Bone marrow (tissue), 2 donors: ENCODE data around the gene ATRNL1.

ENCODE experiments used
- DNase-seq, 2 donors: peaks; one replicate each; lab custom pipeline; 2025; lab: John Stamatoyannopoulos, UW

Gene ATRNL1, protein sequence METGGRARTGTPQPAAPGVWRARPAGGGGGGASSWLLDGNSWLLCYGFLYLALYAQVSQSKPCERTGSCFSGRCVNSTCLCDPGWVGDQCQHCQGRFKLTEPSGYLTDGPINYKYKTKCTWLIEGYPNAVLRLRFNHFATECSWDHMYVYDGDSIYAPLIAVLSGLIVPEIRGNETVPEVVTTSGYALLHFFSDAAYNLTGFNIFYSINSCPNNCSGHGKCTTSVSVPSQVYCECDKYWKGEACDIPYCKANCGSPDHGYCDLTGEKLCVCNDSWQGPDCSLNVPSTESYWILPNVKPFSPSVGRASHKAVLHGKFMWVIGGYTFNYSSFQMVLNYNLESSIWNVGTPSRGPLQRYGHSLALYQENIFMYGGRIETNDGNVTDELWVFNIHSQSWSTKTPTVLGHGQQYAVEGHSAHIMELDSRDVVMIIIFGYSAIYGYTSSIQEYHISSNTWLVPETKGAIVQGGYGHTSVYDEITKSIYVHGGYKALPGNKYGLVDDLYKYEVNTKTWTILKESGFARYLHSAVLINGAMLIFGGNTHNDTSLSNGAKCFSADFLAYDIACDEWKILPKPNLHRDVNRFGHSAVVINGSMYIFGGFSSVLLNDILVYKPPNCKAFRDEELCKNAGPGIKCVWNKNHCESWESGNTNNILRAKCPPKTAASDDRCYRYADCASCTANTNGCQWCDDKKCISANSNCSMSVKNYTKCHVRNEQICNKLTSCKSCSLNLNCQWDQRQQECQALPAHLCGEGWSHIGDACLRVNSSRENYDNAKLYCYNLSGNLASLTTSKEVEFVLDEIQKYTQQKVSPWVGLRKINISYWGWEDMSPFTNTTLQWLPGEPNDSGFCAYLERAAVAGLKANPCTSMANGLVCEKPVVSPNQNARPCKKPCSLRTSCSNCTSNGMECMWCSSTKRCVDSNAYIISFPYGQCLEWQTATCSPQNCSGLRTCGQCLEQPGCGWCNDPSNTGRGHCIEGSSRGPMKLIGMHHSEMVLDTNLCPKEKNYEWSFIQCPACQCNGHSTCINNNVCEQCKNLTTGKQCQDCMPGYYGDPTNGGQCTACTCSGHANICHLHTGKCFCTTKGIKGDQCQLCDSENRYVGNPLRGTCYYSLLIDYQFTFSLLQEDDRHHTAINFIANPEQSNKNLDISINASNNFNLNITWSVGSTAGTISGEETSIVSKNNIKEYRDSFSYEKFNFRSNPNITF (N-terminal part only)

DNA sequence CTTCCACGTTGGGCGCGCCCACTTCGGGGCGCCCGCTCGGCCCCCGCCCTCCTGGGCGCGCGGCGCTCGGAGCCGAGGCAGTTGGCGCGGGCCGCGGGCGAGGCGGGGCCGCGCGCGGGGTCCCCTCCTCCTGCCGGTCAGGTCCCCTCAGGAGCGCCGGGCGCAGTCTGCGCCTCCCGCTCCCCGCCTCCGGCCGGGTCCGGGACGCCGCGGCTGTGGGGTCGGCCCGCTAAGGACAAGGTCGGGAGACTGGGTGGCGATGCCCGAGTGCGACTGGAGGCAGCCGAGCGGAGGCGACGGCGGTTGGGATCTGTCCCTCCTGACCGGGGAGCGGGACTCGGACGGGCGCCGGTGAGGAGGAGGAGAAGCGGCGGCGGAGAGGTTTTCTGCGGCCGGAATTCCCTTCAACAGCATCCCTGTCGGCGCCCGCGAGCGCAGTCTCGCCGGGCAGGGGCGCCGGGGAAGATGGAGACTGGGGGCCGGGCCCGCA is at the start of gene ATRNL1:
Gene ATRNL1 (plus strand): TSS at position 80 of the 490 bp plus-strand sequence. CDS start 386 bp downstream, at position 466.
- no peak for DNase-seq

DNA sequence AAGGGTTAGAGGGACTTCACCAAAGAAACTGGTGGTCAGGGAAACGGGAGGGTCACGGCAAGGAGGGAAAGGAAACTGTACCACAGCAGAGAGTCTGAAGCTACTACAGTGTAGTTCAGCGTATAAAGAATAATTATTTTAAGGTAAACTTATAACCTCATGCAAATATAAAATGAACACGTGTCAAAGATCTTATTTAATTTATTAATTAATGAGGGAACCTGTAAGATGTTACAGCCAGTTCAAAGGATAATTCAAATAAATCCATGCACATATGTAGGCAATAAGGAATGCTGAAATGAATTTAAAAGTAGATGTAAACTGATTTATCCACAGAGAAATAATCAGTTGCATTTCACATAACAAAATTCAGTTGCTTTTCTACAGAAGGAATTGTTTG is 49.4 kb upstream of the ATRNL1 start:
- no peak for DNase-seq

DNA sequence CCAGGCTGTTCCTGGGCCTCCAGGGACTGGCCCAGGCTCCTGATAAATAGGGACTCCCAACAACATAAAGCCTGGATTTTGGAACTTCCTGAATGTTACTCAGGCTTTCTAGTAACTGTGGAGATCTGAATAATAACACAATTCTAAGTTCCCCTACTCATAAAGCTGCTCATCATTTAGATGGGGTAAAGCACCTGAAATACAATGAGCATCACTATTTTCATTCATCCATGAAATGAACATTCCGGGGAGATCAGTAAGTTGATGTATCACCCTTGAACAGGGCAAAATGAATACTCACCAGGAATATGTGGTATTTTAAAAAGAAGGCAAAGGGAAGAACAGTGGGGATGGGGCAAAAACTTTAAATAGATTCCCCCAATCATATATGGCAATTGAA is 48.3 kb upstream of the ATRNL1 start:
- DNase-seq: no peak

DNA sequence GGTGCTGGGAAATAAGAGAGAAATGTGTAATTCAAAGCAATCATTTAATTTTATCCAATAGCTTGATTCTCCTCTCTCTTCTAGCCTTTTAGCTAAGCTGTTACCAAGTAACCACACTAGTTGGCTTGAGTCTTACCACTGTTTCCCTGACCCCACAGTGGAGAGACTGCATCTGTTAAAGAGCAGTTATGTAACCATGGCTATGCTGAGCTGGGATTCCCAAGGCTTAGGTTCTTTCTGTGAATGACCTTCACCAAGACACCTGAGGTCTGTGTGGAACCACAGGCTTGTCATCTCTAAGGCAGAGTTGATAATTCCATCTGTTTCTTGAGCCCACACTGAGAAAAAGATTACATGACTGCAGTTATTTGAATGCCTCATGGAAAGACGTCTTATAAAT is 47.7 kb upstream of the ATRNL1 start:
- no peak for DNase-seq

DNA sequence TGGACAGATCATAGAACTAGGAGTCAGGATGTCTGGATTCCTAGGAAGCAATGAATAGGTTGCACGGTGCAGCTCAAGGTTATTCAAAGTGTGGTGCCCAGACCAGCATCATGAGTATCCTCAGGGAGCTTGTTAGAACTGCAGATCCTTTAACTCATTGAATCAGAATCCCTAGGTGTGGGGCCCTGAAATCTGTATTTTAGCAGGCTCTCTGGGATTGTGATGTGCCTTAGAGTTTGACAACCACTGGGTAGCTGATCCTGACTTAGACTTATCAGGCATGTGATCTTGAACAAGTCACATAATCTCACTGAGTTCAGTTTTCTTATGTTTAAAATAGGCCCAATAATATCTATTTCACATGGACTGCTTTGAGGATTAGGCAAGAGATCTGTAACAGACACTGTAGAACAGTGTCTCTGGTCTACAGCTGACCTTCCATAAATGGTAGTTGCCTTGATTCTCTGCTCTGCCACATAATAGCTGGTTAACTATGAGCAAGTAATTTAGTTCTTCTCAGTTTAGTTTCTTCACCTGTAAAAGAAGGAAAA is 46.4 kb upstream of the ATRNL1 start:
- DNase-seq: no peak

DNA sequence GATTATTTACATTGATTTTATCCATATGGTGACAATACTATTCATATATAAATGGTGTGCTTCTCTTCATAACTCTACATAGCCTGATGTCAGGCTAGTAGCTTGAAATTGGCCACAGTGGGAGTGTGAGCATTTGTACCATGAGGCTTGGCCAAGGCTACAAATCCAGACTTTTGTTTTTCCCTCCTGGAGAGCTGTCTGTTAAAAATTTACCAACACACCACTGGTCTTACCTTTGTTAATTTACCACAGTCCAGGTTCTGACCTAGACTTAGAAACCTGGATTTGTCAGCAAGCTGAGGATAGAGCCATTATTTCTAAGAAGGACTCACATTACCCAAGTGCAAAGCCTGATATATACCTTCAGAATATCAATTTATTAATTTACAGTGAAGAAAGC is 45.5 kb upstream of the ATRNL1 start:
- no peak for DNase-seq

DNA sequence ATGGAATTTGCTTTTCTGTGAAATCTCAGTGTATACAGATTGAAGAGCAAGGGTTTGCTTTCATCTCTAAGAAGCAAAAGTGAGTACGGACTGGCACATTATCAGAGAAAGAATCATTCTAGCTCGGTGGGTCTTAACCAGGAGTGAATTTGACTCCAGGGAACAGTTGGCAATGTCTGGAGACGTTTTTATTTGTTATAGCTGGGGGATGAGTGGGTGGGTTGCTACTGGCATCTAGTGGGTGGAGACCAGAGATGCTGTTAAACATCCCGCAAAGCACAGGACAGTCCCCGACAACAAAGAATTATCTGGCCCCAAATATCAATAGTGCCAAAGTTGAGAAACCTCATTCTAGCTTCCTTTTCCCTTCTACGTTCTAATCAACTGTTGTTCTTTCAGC is 43.8 kb upstream of the ATRNL1 start:
- DNase-seq: no peak

DNA sequence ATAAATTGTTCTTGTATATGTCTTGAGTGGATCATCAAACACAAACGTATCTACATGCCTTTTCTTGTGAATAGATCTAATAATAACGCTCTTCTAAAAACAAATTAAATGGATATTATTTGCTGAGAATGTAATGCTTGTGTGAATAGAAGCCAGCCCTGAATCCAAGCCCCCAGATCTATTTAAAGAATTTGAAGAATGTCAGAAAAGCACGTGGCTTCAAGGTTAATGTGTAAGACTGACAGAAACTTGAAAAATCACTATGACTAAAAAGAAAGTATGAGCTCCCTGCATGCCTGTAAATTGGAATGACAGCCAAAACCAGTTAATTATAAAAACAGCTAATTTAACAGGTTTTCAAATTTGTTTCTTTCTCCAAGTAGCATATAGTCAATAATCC is 43.2 kb upstream of the ATRNL1 start:
- DNase-seq: no peak

DNA sequence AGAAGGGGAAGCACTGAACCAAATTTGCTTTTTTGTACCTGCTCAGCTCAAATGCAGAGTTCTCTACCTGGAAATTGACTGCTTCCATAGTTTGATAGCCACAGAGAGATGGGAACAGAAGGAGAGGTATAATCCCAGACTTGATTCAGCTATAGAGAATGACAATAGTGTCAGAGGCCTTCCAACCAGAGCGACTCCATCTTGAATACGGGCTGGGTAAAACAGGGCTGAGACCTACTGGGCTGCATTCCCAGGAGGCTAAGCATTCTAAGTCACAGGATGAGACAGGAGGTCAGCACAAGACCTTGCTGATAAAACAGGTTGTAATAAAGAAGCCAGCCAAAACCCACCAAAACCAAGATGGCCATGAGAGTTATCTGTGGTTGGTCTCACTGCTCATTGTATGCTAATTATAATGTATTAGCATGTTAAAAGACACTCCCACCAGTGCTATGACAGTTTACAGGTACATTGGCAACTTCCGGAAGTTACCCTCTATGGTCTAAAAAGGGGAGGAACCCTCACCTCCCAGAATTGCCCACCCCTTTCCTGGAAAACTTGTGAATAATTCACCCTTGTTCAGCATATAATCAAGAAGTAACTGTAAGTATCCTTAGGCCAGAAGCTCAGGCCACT is 42.7 kb upstream of the ATRNL1 start:
- DNase-seq: no peak

DNA sequence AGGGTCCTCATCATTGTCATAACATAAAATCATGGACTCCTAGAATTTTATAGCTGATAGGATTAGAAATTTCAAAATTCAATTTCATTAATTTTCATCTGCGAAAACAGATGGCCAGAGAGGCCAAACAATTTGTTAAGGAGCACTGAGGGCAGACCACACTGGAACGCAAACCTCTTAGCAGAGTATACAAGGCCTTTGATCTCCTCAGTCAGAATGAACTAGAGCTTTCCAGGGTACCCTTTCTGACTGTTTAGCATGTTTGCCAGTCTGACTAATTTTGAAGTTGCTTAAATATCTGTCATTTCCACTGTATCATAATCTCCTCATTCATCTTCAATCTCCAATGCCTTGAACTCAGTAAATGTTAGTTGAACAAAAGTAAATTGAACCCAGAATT is 41.9 kb upstream of the ATRNL1 start:
- no peak for DNase-seq

DNA sequence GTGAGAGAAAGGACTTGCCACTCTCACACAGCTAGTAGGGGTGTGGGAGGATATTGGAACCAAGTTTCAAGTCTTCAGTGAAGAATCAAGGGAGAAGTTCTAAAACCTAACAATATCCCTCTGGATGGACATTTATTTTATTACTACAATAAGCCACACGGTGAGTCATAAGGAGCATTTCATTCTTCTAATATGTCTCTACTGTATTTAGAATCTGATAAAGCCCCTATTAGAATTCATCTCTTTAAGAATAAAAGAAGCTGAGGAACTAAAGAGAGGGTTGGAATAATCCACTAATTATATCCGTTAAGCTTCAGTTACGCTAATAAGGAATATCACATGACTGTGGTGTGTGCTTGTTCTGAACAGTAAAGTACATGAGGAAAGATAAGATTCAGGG is 40.9 kb upstream of the ATRNL1 start:
- DNase-seq: no peak

DNA sequence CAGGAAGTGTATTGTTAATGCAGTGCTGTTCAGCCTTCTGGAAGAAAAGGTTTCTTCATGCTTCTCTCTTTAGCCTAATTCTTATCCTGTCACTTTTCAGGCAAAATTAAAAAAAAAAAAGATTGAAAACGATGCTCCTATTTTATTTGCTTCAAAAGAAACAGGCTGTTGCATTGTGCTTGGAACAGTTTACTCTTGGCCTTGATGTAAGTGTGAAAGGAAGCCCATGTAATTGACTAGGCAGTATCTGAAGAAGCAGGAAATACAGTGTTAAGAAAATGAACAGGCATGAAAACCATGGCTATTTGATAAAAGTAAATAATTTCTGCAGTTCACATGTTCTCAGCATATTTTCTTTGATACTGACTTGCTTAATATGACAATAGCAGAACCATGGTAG is 40.4 kb upstream of the ATRNL1 start:
- no peak for DNase-seq

DNA sequence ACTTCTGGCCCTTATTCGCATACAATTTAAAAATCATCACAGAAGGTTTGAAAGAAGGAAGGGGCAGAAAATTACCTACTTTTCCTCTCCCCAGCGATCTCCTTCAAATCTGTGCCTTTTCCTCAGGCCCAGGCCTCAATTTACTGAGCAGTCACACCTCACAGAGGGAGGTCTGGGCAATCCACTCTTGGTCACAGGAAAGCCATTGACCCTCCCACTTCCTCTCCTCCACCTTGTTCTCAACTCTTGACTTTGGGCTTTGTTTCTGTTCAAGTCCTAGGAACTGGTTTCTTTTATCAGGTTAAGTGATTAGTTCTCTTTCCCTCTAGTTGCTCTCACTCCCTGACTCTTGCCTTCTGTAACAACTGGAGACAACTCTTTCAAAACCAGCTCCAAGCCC is 37.0 kb upstream of the ATRNL1 start:
- DNase-seq: no peak

DNA sequence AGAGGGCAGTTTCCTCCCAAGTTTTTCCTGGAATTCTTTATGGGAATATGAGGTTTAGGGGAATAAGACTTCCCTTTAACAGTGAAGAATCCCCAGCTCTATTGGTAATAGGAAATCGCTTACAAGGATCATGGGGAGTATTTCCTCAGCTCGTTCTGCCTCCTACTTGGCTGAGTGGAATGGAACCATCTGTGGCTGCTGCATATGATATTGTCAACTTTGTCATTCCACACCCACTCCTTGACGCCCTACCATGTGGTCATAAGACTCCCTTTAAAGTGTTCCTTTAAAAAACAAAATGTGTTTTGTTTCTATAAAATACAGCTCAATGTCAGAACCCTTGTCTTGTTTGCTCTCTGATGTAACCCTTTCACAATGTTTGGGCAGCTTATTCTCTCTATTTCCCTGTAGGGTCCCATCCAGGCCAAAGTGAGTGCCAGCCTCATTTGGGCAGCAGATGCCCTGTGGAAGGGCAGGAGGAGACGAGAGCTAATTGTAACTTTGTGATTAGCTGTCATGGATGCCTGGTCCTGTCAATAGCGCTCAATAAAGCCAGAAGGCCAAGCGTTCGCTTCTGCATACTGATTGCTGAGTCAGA is 33.8 kb upstream of the ATRNL1 start:
- no peak for DNase-seq

DNA sequence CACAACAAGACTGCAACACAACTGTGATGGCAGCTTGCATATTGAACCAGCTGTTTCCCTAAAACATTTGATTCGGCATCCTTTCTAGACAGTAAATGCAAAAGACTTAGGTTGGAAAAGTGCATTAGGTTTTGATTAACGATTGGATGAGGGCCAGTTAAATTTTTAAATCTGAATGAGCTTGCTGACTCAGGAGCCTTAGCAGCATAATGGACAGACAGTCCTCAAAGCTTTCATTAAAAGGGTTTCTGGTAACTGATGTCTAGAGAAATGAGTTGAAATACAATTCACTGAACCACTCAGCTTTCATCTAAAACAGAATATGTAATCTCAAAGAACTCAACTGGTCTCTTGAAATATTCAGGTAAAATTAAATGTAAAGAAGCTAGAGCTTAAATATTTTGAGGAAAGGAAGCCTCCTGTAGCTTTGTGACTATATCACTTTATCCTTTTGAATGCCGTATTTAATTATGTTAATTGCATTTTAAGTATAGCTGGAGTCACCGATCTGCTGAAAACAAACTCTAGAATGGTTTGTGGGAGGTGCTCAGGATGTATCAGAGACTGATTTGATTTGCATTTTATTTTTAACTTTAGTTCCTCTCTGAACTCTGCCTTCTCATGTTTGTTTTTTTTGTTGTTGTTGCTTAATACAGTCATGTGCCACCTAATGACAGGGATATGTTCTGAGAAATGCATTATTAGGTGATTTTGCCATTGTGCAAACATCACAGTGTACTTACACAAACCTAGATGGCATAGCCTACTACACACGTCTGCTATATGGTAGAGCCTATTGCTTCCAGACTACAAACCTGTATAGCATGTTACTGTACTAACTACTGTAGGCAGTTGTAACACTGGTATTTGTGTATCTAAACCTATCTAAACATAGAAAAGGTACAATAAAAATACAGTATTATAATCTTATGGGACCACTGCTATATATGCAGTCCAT is 29.2 kb upstream of the ATRNL1 start:
- no peak for DNase-seq

DNA sequence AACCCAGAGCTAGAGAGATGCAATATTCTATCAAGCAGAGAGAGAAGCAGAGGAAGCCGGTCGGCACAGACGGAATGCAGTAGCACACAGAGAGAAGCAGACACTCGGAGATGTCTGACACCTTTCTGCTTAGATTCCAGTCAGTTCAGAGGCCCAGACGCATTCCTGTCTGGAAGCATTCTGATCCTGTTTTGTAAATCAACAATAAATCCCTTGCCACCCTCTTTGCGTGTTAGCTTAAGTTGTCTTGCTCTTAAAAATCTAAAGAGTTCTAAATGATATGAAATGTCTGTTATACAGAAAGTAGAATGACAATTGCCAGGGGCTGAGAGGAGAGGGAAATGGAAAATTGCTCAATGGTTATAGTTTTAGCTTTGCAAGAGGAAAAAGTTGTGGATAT is 27.4 kb upstream of the ATRNL1 start:
- DNase-seq: no peak

DNA sequence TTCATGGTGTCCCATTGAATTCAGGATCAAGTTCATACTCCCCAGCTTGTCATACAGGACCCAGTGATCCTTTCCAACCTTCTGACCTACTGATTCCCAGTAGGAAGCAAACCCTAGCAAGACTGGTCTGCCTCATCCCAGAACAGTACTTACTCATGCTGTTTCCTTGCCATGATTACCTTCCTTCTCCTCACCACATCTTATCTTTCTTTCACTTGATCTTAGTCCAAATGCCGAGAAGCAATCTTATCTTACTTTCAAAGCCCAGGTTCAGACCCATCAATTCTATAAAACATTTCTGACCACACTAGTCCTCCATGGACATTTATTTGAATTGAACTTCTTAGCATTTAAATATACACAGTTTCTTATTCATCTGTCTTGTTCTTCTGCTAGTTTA is 26.6 kb upstream of the ATRNL1 start:
- no peak for DNase-seq

DNA sequence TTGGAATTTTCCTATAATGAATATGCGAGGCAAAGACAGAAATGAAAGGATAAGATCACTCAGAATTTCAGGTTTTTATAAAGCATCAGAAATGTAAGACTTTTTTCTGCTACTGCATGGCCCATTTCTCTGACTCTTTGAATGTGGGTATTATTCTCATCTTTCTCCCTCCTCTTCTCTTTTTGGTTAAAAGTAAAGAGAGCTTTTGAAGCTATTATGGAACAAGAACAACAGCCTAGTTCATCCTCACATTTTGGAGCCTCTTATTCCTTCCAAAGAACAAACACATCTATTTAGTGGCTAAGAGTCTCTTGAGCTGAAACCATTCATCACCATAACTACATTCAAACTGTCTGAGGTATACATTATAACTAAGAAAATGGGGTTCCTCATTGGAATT is 19.4 kb upstream of the ATRNL1 start:
- DNase-seq: no peak

DNA sequence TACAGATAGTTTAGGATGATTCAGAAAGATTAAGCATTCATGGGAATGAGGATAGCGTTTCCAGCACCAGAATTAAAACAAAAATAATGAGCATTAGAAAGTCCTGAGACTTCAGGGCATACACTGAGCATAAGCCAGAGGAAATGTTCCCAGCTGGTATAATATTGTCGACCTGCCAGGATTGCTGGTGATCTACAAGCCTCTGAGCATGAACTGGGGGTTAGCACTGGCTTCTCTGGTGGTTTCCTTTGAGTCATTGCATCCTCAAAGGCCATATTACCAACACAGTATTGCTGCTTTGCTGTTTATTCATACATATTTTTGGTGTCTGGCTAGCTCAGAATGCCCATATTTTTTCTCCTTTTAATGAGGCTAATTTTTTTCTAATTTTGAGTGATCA is 10.7 kb upstream of the ATRNL1 start:
- no peak for DNase-seq

DNA sequence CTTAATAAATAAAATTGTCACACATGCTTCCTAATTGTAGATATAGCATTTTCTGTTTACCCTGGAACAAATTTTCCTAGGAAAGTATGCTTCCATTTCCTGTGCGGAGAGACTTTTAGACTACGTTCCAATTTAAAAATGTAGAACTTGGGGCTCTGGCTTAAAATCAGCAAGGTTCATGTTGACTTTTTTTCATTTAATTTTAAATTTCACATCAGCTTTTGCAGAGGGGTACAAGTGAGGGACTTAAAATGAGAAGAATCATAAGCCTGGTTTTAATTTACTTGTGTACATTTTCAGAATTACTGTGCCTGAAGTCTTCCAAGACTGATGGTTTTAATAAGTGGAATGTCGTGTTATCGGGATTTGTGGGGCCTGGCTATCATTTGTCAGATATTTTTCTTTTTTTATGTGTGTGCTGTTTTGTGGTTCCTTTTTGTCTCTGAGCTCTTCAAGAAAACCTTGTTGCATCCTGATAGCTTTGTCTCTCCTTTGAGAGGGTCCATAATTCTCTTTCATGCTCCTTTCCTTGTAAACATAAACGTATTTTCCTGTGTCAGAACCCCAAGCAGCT is 8.8 kb upstream of the ATRNL1 start:
- no peak for DNase-seq
